Measurements from ENCODE around the gene GPX3.

DNA sequence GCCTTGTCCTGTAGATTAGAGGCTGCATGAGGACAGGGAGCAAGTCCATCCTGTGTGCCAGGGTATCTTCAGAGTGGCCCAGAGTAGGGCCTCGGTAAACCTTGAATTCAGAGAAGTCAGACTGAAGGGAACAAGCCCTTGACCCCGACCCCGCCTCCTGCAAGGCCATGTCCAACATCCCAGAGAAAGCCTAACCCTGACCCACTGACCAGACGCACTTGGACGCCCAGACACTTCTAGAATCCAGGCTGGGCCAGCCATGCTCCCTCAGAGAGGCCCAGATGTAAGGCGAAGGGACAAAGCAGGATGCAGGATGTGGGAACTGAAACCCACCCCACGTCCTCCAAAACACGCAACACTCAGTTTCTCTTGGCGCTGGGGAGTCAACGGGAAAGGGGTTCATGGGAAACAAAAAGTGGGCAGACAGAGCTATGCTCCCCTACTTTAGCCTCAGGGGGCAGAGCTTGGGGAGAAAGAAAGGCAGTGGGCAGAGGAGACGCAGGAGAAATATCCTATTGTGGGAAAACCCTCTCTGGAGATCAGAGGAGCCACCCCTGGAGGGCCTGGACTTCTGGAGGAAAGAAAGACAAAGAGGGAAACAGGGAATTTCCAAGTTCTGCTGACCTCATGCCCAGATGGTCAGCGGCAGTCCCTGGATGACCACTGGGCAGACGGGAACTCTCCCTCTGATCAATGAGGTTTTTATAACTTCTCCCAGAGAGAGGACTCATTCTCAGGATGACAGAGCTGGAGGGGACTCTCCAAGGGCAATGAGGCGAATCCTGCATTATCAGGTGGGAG is 47.4 kb downstream of the GPX3 start:
- TF ChIP-seq, protein P1, sequence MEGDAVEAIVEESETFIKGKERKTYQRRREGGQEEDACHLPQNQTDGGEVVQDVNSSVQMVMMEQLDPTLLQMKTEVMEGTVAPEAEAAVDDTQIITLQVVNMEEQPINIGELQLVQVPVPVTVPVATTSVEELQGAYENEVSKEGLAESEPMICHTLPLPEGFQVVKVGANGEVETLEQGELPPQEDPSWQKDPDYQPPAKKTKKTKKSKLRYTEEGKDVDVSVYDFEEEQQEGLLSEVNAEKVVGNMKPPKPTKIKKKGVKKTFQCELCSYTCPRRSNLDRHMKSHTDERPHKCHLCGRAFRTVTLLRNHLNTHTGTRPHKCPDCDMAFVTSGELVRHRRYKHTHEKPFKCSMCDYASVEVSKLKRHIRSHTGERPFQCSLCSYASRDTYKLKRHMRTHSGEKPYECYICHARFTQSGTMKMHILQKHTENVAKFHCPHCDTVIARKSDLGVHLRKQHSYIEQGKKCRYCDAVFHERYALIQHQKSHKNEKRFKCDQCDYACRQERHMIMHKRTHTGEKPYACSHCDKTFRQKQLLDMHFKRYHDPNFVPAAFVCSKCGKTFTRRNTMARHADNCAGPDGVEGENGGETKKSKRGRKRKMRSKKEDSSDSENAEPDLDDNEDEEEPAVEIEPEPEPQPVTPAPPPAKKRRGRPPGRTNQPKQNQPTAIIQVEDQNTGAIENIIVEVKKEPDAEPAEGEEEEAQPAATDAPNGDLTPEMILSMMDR (IDR thresholded peaks at IDR 0.05) = no peak
- no peak for TF ChIP-seq POLR2A (IDR thresholded peaks at IDR 0.05)

All from stomach (tissue), 4 donors.